Neural cell (in vitro differentiated cells): ENCODE measurements around the gene EXD3. TPM values are rescaled to one million over a fixed set of nuclear protein-coding genes. Genes with fewer than 3 reads are reported as not detected.

Experiments
- H2AFZ ChIP-seq: fragments of 200-600, 300-800 bp; sonication (generic), shearing (Covaris generic); 2 replicates; pipeline ENCODE4 v1.6.0; 2014; ENCODE audit warnings: low read depth, mild to moderate bottlenecking, antibody characterized with exemption, low read length, moderate library complexity
- H3F3A ChIP-seq: fragments of 200-600 bp; shearing (Covaris generic); 2 replicates; pipeline ENCODE4 v1.6.1; 2016; ENCODE audit warnings: mild to moderate bottlenecking, moderate library complexity, mixed read lengths, antibody characterized with exemption, low read length; ENCODE audit not compliant: insufficient read depth, poor library complexity, severe bottlenecking
- H3K27ac ChIP-seq: fragments of 200-600, 300-800 bp; sonication (generic), shearing (Covaris generic); 2 replicates; pipeline ENCODE4 v1.5.1; 2014; ENCODE audit warnings: mild to moderate bottlenecking, low read length, moderate library complexity
- H3K27me3 ChIP-seq: fragments of 300-800, 200-600 bp; sonication (generic), shearing (Covaris generic); 2 replicates; pipeline ENCODE4 v1.6.0; 2014; ENCODE audit warnings: mild to moderate bottlenecking, low read depth, low read length, moderate library complexity; ENCODE audit not compliant: insufficient read depth
- H3K36me3 ChIP-seq: fragments of 300-800, 200-600 bp; sonication (generic), shearing (Covaris generic); 2 replicates; pipeline ENCODE4 v1.5.1; 2014; ENCODE audit warnings: mild to moderate bottlenecking, antibody characterized with exemption, low read length, moderate library complexity; ENCODE audit not compliant: insufficient read depth
- H3K4me2 ChIP-seq: fragments of 300-800, 200-600 bp; sonication (generic), shearing (Covaris generic); 2 replicates; pipeline ENCODE4 v1.6.0; 2014; ENCODE audit warnings: mild to moderate bottlenecking, low read length
- H3K4me3 ChIP-seq: fragments of 300-800, 200-600 bp; sonication (generic), shearing (Covaris generic); 2 replicates; pipeline ENCODE4 v1.5.1; 2014; ENCODE audit warnings: mild to moderate bottlenecking, low read length, moderate library complexity
- H3K79me2 ChIP-seq: fragments of 200-600 bp; shearing (Covaris generic); replicated peaks from 2 replicates; pipeline ENCODE4 v1.6.0; 2014; ENCODE audit warnings: mild to moderate bottlenecking, low read length, moderate library complexity; ENCODE audit not compliant: insufficient read depth
- H3K9ac ChIP-seq: fragments of 300-800, 200-600 bp; sonication (generic), shearing (Covaris generic); 2 replicates; pipeline ENCODE4 v1.6.1; 2016; ENCODE audit warnings: mild to moderate bottlenecking, low read length, mixed read lengths
- H3K9me2 ChIP-seq: fragments of 200-600 bp; shearing (Covaris generic); 2 replicates; pipeline ENCODE4 v1.6.1; 2016; ENCODE audit warnings: mild to moderate bottlenecking, low read length, mixed read lengths; ENCODE audit not compliant: insufficient read depth
- H3K9me3 ChIP-seq: fragments of 200-600, 300-800 bp; sonication (generic), shearing (Covaris generic); 2 replicates; pipeline ENCODE4 v1.6.1; 2016; ENCODE audit warnings: mild to moderate bottlenecking, mixed run types, low read length, moderate library complexity, mixed read lengths
- H4K20me1 ChIP-seq: fragments of 200-600 bp; shearing (Covaris generic); 2 replicates; pipeline ENCODE4 v1.6.1; 2016; ENCODE audit warnings: mild to moderate bottlenecking, mixed run types; ENCODE audit not compliant: insufficient read depth
- CTCF ChIP-seq: fragments of 450-650 bp; IDR thresholded peaks from 2 replicates; pipeline ENCODE4 v1.5.1; 2014; ENCODE audit warnings: antibody characterized with exemption, mild to moderate bottlenecking, moderate library complexity; ENCODE audit not compliant: poor library complexity, severe bottlenecking
- EP300 ChIP-seq: fragments of 450-650 bp; conservative IDR thresholded peaks from 2 replicates; pipeline ENCODE4 v1.6.1; 2014; ENCODE audit warnings: antibody characterized with exemption, mild to moderate bottlenecking, moderate library complexity; ENCODE audit not compliant: poor library complexity, severe bottlenecking
- EZH2 ChIP-seq: fragments of 200-600, 300-800 bp; shearing (Covaris generic), sonication (generic); IDR thresholded peaks from 2 replicates; pipeline ENCODE4 v1.6.1; 2014; ENCODE audit warnings: antibody characterized with exemption, low read length, borderline replicate concordance, mild to moderate bottlenecking; ENCODE audit not compliant: insufficient read depth, poor library complexity, severe bottlenecking
- MXI1 ChIP-seq: fragments of 450-650 bp; conservative IDR thresholded peaks from 2 replicates; pipeline ENCODE4 v1.6.1; 2014; ENCODE audit warnings: antibody characterized with exemption, mild to moderate bottlenecking; ENCODE audit not compliant: poor library complexity, severe bottlenecking
- POLR2AphosphoS5 ChIP-seq: IDR thresholded peaks from 2 replicates; pipeline ENCODE4 v1.6.1; 2012
- RAD21 ChIP-seq: fragments of 450-650 bp; conservative IDR thresholded peaks from 2 replicates; pipeline ENCODE4 v1.6.1; 2014; ENCODE audit warnings: antibody characterized with exemption, mild to moderate bottlenecking, moderate library complexity
- REST ChIP-seq: IDR thresholded peaks from 2 replicates; pipeline ENCODE4 v1.6.1; 2012; ENCODE audit warnings: borderline replicate concordance
- SMC3 ChIP-seq: fragments of 450-650 bp; conservative IDR thresholded peaks from 2 replicates; pipeline ENCODE4 v1.6.1; 2014; ENCODE audit warnings: antibody characterized with exemption, mild to moderate bottlenecking, moderate library complexity; ENCODE audit not compliant: poor library complexity
- TAF1 ChIP-seq: IDR thresholded peaks from 2 replicates; pipeline ENCODE4 v1.6.1; 2012; ENCODE audit warnings: low read depth
- polyA plus RNA-seq: library from polyadenylated mRNA; depleted of rRNA; stranded (reverse); fragments of >200 nt; gene quantifications from 2 replicates; pipeline ENCODE4 v1.2.3, GENCODE V29; 2014

The EXD3 gene
- polyA plus RNA-seq, 1 donor from 2014 or later, result 32.9 TPM

GRCh38 chr9:137380606-137381005, 42.4 kb downstream of the EXD3 start:
- Histone ChIP-seq H3K9me2 (no peaks in the 10 kb centered on the region), H3F3A (no peaks in the 10 kb centered on the region), H4K20me1 (no peaks in the 10 kb centered on the region), H3K4me3 (no peak overlapping the region), H2AFZ (no peak overlapping the region), H3K9ac (no peak overlapping the region), H3K9me3 (no peaks in the 10 kb centered on the region), H3K4me2 (no peak overlapping the region), H3K36me3 (no peaks in the 10 kb centered on the region), H3K79me2 (no peaks in the 10 kb centered on the region), H3K27me3 (no peaks in the 10 kb centered on the region), H3K27ac (no peak overlapping the region)
- TF ChIP-seq POLR2AphosphoS5, result no peak
- TF ChIP-seq RAD21, result no peak
- TF ChIP-seq SMC3, result no peak
- no peak for TF ChIP-seq EZH2
- TF ChIP-seq EP300, result no peak
- TF ChIP-seq TAF1, result no peak
- TF ChIP-seq MXI1, result no peak
- TF ChIP-seq CTCF, result no peak
- no peak for TF ChIP-seq REST

GRCh38 chr9:137380171-137380570, 42.8 kb downstream of the EXD3 start:
- H3F3A ChIP-seq, result no peaks in the 10 kb centered on the region
- no peaks in the 10 kb centered on the region for H3K79me2 ChIP-seq
- TF ChIP-seq MXI1 (no peak), POLR2AphosphoS5 (no peak), EP300 (no peak), CTCF (no peak)
- H3K27ac ChIP-seq, result no peak overlapping the region
- no peak overlapping the region for H2AFZ ChIP-seq
- no peaks in the 10 kb centered on the region for H3K27me3 ChIP-seq
- H3K9me3 ChIP-seq, result no peaks in the 10 kb centered on the region
- H3K4me3 ChIP-seq, result no peak overlapping the region
- H3K9ac ChIP-seq, result no peak overlapping the region
- H4K20me1 ChIP-seq, result no peaks in the 10 kb centered on the region
- H3K36me3 ChIP-seq, result no peaks in the 10 kb centered on the region
- no peak overlapping the region for H3K4me2 ChIP-seq
- H3K9me2 ChIP-seq, result no peaks in the 10 kb centered on the region
